Hepatocyte (in vitro differentiated cells): ENCODE results near the gene PLEKHA7.

ENCODE experiments used
- CTCF ChIP-seq: fragments of 200-600 bp; sonication (generic); IDR thresholded peaks from 2 replicates; pipeline ENCODE4 v1.5.1; 2016; ENCODE audit warnings: antibody characterized with exemption, mild to moderate bottlenecking; ENCODE audit not compliant: poor library complexity
- EZH2 ChIP-seq: fragments of 200-600 bp; sonication (generic); IDR thresholded peaks from 2 replicates; pipeline ENCODE4 v1.6.1; 2016; ENCODE audit warnings: antibody characterized with exemption, mild to moderate bottlenecking, borderline replicate concordance
- EZH2phosphoT487 ChIP-seq: fragments of 200-600 bp; sonication (generic); IDR thresholded peaks from one replicate; pipeline ENCODE4 v1.6.1; 2018; ENCODE audit warnings: antibody characterized with exemption, mild to moderate bottlenecking, low read depth, moderate library complexity; ENCODE audit not compliant: unreplicated experiment, severe bottlenecking

GRCh38 chr11:16917941-16918340 lies 96.3 kb downstream of the PLEKHA7 start:
- TF ChIP-seq CTCF (no peak), EZH2 (no peak), EZH2phosphoT487 (no peak)
